Peyer's patch (tissue), 4 donors: ENCODE measurements around the gene NANOS2.

ENCODE experiments used
- POLR2A ChIP-seq, 2 donors: fragments of 450-650 bp; IDR thresholded peaks; one replicate each; pipeline ENCODE4 v1.5.1; 2017; ENCODE audit warnings: antibody characterized with exemption in 2 of 2, mild to moderate bottlenecking in 2 of 2, moderate library complexity in 2 of 2
- TF ChIP-seq, protein P1 (sequence below), 6 experiments: fragments of 450-650 bp in 4 of 6; fragments of 200-600 bp in 2 of 6; sonication (generic) in 1 of 6; IDR thresholded peaks; one replicate each; pipeline ENCODE4 v1.5.1; 2017 to 2019; ENCODE audit warnings: antibody characterized with exemption in 6 of 6, mild to moderate bottlenecking in 3 of 6, moderate library complexity in 1 of 6

DNA sequence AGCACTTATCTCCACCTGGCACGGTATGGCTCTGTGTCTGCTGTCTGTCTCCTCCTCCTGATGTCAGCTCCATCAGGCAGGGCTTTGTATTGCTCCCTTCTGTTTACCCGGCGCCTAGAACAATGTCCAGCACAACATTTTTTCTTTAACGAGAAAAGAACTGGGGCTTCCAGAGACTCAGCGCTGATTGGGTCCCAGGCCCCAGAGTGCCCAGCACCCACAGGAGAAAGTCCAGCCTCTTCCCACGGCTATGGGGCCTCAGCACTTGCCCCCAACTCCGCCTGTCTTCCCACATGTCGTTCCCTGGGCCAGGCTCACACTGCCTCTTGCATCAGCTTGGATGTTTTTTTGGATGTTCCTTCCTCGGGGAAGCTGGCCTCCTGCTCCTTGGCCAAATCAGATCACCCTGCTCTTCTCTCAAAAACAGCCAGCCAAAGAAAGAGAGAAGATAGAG is 19.0 kb downstream of the NANOS2 start:
- TF ChIP-seq, protein P1, sequence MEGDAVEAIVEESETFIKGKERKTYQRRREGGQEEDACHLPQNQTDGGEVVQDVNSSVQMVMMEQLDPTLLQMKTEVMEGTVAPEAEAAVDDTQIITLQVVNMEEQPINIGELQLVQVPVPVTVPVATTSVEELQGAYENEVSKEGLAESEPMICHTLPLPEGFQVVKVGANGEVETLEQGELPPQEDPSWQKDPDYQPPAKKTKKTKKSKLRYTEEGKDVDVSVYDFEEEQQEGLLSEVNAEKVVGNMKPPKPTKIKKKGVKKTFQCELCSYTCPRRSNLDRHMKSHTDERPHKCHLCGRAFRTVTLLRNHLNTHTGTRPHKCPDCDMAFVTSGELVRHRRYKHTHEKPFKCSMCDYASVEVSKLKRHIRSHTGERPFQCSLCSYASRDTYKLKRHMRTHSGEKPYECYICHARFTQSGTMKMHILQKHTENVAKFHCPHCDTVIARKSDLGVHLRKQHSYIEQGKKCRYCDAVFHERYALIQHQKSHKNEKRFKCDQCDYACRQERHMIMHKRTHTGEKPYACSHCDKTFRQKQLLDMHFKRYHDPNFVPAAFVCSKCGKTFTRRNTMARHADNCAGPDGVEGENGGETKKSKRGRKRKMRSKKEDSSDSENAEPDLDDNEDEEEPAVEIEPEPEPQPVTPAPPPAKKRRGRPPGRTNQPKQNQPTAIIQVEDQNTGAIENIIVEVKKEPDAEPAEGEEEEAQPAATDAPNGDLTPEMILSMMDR (IDR thresholded peaks at IDR 0.05), result no peak
- no peak for TF ChIP-seq POLR2A (IDR thresholded peaks at IDR 0.05)
